HEK293 (cell line): Measurements from ENCODE around the gene DDX23.

Experiments used
- CTCF ChIA-PET: fragments of 350-600 bp; formaldehyde crosslinking; extraction: SDS; loops from one replicate; lab custom pipeline; 2021; ENCODE audit warnings: antibody characterized with exemption; lab: Yijun Ruan, JAX
- POLR2A ChIA-PET: fragments of 300-600 bp; formaldehyde crosslinking; extraction: SDS; loops from one replicate; lab custom pipeline; 2020; ENCODE audit warnings: antibody characterized with exemption, inconsistent platforms; lab: Yijun Ruan, JAX
- H3K27ac ChIP-seq: fragments of 200-500 bp; sonication (Bioruptor generic); 2 replicates; pipeline ENCODE4 v1.5.1; 2014; ENCODE audit warnings: low read depth, low read length, control low read depth, inconsistent platforms; ENCODE audit errors: extremely low read depth
- H3K36me3 ChIP-seq, 2 experiments: fragments of 200-500 bp in 1 of 2; sonication (Bioruptor generic) in 1 of 2; 1 replicate in 1 of 2; 2 replicates in 1 of 2; pipeline ENCODE4 v1.5.1; 2014 to 2017; ENCODE audit warnings: inconsistent platforms in 2 of 2, low read length in 2 of 2; ENCODE audit not compliant: control insufficient read depth in 2 of 2, insufficient read depth in 1 of 2
- H3K4me1 ChIP-seq: fragments of 200-500 bp; sonication (Bioruptor generic); 2 replicates; pipeline ENCODE4 v1.5.1; 2014; ENCODE audit warnings: mild to moderate bottlenecking, low read length, inconsistent platforms; ENCODE audit not compliant: control insufficient read depth, insufficient read depth
- H3K4me3 ChIP-seq: 2 replicates; pipeline ENCODE4 v1.5.1; 2011; ENCODE audit warnings: low read depth, mild to moderate bottlenecking, control low read depth, low read length, moderate library complexity
- H3K9me3 ChIP-seq: fragments of 200-500 bp; sonication (Bioruptor generic); 2 replicates; pipeline ENCODE4 v1.5.1; 2014; ENCODE audit warnings: low read depth, low read length, inconsistent platforms; ENCODE audit not compliant: control insufficient read depth, insufficient read depth
- EGR2 ChIP-seq: fragments of 450-650 bp; formaldehyde crosslinking; IDR thresholded peaks from 2 replicates; pipeline ENCODE4 v1.5.1; 2016; ENCODE audit warnings: low read depth, missing biosample characterization, missing genetic modification characterization
- FEZF1 ChIP-seq: fragments of 450-650 bp; formaldehyde crosslinking; IDR thresholded peaks from 2 replicates; pipeline ENCODE4 v1.5.1; 2016; ENCODE audit warnings: missing biosample characterization, missing genetic modification characterization
- MEIS1 ChIP-seq: sonication (generic); formaldehyde crosslinking; IDR thresholded peaks from 2 replicates; pipeline ENCODE4 v1.8.1; 2022; ENCODE audit warnings: missing genetic modification reagents, mild to moderate bottlenecking, borderline replicate concordance
- SCRT2 ChIP-seq: fragments of 450-650 bp; formaldehyde crosslinking; IDR thresholded peaks from 2 replicates; pipeline ENCODE4 v1.5.1; 2016; ENCODE audit warnings: missing biosample characterization, missing genetic modification characterization
- ZNF133 ChIP-seq: fragments of 450-650 bp; formaldehyde crosslinking; IDR thresholded peaks from 2 replicates; pipeline ENCODE4 v1.5.1; 2016; ENCODE audit warnings: missing biosample characterization, missing genetic modification characterization
- ZNF140 ChIP-seq: fragments of 450-650 bp; formaldehyde crosslinking; IDR thresholded peaks from 2 replicates; pipeline ENCODE4 v1.5.1; 2016; ENCODE audit warnings: missing biosample characterization, missing genetic modification characterization
- ZNF155 ChIP-seq: fragments of 450-650 bp; formaldehyde crosslinking; IDR thresholded peaks from 2 replicates; pipeline ENCODE4 v1.5.1; 2016; ENCODE audit warnings: missing biosample characterization, missing genetic modification characterization
- ZNF202 ChIP-seq: fragments of 450-650 bp; formaldehyde crosslinking; IDR thresholded peaks from 2 replicates; pipeline ENCODE4 v1.5.1; 2016; ENCODE audit warnings: missing biosample characterization, missing genetic modification characterization, borderline replicate concordance
- ZNF223 ChIP-seq: fragments of 450-650 bp; formaldehyde crosslinking; IDR thresholded peaks from 2 replicates; pipeline ENCODE4 v1.5.1; 2016; ENCODE audit warnings: missing biosample characterization, missing genetic modification characterization
- ZNF23 ChIP-seq: fragments of 450-650 bp; formaldehyde crosslinking; IDR thresholded peaks from 2 replicates; pipeline ENCODE4 v1.5.1; 2016; ENCODE audit warnings: missing biosample characterization, missing genetic modification characterization, borderline replicate concordance
- ZNF394 ChIP-seq: fragments of 450-650 bp; formaldehyde crosslinking; IDR thresholded peaks from 2 replicates; pipeline ENCODE4 v1.5.1; 2016; ENCODE audit warnings: missing biosample characterization, missing genetic modification characterization, mild to moderate bottlenecking, moderate library complexity, borderline replicate concordance
- ZNF530 ChIP-seq: fragments of 450-650 bp; formaldehyde crosslinking; IDR thresholded peaks from 2 replicates; pipeline ENCODE4 v1.5.1; 2016; ENCODE audit warnings: low read depth, missing biosample characterization, missing genetic modification characterization
- ZNF544 ChIP-seq: fragments of 450-650 bp; formaldehyde crosslinking; IDR thresholded peaks from 2 replicates; pipeline ENCODE4 v1.5.0; 2017; ENCODE audit warnings: missing biosample characterization, missing genetic modification characterization
- ZNF664 ChIP-seq: fragments of 450-650 bp; formaldehyde crosslinking; IDR thresholded peaks from 2 replicates; pipeline ENCODE4 v1.5.1; 2016; ENCODE audit warnings: missing biosample characterization, missing genetic modification characterization
- ZNF747 ChIP-seq: fragments of 450-650 bp; formaldehyde crosslinking; IDR thresholded peaks from 2 replicates; pipeline ENCODE4 v1.5.1; 2016; ENCODE audit warnings: missing biosample characterization, missing genetic modification characterization
- ZNF776 ChIP-seq: fragments of 450-650 bp; formaldehyde crosslinking; IDR thresholded peaks from 2 replicates; pipeline ENCODE4 v1.5.0; 2017; ENCODE audit warnings: missing biosample characterization, missing genetic modification characterization, borderline replicate concordance
- ZSCAN16 ChIP-seq: fragments of 450-650 bp; formaldehyde crosslinking; IDR thresholded peaks from 2 replicates; pipeline ENCODE4 v1.5.1; 2016; ENCODE audit warnings: missing biosample characterization, missing genetic modification characterization
- TF ChIP-seq, protein P1 (sequence below): fragments of 450-650 bp; formaldehyde crosslinking; IDR thresholded peaks from 2 replicates; pipeline ENCODE4 v1.5.1; 2016; ENCODE audit warnings: missing biosample characterization, missing genetic modification characterization
- TF ChIP-seq, protein P2 (sequence below): fragments of 450-650 bp; formaldehyde crosslinking; IDR thresholded peaks from 2 replicates; pipeline ENCODE4 v1.5.1; 2016; ENCODE audit warnings: missing biosample characterization, missing genetic modification characterization
- TF ChIP-seq, protein P3 (sequence below): fragments of 450-650 bp; formaldehyde crosslinking; IDR thresholded peaks from 2 replicates; pipeline ENCODE4 v1.5.0; 2017; ENCODE audit warnings: missing biosample characterization, missing genetic modification characterization, borderline replicate concordance
- TF ChIP-seq, protein P4 (sequence below): fragments of 450-650 bp; formaldehyde crosslinking; IDR thresholded peaks from 2 replicates; pipeline ENCODE4 v1.5.1; 2016; ENCODE audit warnings: missing biosample characterization, missing genetic modification characterization, borderline replicate concordance
- TF ChIP-seq, protein P5 (sequence below): fragments of 450-650 bp; formaldehyde crosslinking; IDR thresholded peaks from 2 replicates; pipeline ENCODE4 v1.5.1; 2017; ENCODE audit warnings: missing biosample characterization, missing genetic modification characterization

DDX23 gene

DNA sequence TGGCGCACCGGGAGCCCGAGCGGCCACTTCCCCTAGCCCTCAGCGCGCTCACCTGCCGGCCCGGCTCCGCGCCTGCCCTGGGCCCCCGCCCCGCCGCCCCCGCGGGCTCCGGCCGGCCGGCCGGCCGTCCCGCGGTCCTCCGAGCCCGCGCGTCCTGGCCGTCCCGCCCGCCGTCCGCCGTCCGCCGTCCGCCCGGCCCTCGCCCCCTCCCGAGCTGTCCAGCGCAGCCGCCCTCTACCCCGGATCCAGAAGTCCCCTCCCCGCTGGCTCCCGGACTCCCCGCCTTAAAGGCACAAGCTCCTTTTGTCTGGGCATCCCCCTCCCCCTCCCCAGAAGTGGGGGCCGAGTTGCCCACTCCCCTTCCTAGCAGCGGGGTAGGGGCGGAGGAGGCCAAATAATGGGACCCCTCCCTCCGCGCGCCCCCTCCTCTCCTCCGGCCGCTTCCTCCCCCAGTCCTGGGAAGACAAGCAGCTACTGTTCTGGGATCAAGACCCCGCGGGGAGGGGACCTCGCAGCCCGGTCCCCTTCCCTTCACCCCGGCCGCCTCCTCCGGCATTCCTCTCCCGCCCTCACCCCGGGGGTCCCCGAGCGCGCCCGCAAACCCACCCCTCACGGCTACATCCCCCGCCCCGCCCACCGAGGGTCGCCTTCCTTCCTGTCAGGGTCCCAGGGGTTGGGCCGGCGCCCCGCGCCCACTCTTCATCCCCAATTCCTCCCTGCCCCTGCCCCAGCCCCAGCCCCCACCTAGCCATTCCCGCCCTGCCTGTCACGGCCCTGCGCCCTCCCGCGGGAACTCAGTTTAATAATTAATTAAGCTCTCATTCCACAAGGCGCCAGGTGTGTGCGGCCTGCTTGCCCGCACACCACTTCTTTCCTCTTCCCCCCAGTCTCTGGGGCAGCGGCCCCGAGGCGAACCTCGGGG is 62.8 kb downstream of the DDX23 start, which contains the start of gene ADCY6:
ADCY6 (minus strand) TSS at position 236 of the 922 bp plus-strand sequence. CDS start 5,655 bp downstream, outside the sequence.
- Histone ChIP-seq H3K4me1 (peaks cover 6% of the 10 kb centered on the region), H3K27ac (peak within 1 kb of the TSS; percentile 82), H3K9me3 (no peaks in the 10 kb centered on the region), H3K4me3 (peak within 1 kb of the TSS; percentile 77), H3K36me3 (no peaks in the 10 kb centered on the region; a peak in 1 of 3 replicates)
- CTCF ChIA-PET: interaction anchor here (0.6 to 2.1 kb wide), 5 partner anchors 8 to 147 kb away, joined by 3 to 12 read pairs (median 3); no protein-coding TSS in a partner anchor
- POLR2A ChIA-PET: interaction anchor here (0.6 to 1.8 kb wide), 11 partner anchors 12 to 976 kb away, joined by 3 to 6 read pairs (median 3); partner anchors contain the start of genes CCNT1, DDX23 and KANSL2
- TF ChIP-seq ZNF776 (tag by site-specific recombination) (no peak), ZNF23 (no peak), ZNF223 (no peak), FEZF1 (no peak), ZNF747 (no peak), ZNF133 (tag by site-specific recombination) (no peak), ZNF202 (tag by site-specific recombination) (no peak), ZNF544 (tag by site-specific recombination) (no peak), EGR2 (peak; percentile 34; the same call in 1 of the 2 replicates), SCRT2 (tag by site-specific recombination) (no peak), ZNF394 (tag by site-specific recombination) (no peak), ZSCAN16 (tag by site-specific recombination) (no peak), ZNF530 (no peak), MEIS1 (CRISPR knock-in tag) (no peak), ZNF664 (tag by site-specific recombination) (no peak), ZNF140 (tag by site-specific recombination) (no peak), ZNF155 (tag by site-specific recombination) (no peak)
- TF ChIP-seq, protein P1, sequence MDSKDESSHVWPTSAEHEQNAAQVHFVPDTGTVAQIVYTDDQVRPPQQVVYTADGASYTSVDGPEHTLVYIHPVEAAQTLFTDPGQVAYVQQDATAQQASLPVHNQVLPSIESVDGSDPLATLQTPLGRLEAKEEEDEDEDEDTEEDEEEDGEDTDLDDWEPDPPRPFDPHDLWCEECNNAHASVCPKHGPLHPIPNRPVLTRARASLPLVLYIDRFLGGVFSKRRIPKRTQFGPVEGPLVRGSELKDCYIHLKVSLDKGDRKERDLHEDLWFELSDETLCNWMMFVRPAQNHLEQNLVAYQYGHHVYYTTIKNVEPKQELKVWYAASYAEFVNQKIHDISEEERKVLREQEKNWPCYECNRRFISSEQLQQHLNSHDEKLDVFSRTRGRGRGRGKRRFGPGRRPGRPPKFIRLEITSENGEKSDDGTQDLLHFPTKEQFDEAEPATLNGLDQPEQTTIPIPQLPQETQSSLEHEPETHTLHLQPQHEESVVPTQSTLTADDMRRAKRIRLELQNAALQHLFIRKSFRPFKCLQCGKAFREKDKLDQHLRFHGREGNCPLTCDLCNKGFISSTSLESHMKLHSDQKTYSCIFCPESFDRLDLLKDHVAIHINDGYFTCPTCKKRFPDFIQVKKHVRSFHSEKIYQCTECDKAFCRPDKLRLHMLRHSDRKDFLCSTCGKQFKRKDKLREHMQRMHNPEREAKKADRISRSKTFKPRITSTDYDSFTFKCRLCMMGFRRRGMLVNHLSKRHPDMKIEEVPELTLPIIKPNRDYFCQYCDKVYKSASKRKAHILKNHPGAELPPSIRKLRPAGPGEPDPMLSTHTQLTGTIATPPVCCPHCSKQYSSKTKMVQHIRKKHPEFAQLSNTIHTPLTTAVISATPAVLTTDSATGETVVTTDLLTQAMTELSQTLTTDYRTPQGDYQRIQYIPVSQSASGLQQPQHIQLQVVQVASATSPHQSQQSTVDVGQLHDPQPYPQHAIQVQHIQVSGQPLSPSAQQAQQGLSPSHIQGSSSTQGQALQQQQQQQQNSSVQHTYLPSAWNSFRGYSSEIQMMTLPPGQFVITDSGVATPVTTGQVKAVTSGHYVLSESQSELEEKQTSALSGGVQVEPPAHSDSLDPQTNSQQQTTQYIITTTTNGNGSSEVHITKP (tag by site-specific recombination): peak; percentile 24; the same call in 1 of the 2 replicates
- TF ChIP-seq, protein P2, sequence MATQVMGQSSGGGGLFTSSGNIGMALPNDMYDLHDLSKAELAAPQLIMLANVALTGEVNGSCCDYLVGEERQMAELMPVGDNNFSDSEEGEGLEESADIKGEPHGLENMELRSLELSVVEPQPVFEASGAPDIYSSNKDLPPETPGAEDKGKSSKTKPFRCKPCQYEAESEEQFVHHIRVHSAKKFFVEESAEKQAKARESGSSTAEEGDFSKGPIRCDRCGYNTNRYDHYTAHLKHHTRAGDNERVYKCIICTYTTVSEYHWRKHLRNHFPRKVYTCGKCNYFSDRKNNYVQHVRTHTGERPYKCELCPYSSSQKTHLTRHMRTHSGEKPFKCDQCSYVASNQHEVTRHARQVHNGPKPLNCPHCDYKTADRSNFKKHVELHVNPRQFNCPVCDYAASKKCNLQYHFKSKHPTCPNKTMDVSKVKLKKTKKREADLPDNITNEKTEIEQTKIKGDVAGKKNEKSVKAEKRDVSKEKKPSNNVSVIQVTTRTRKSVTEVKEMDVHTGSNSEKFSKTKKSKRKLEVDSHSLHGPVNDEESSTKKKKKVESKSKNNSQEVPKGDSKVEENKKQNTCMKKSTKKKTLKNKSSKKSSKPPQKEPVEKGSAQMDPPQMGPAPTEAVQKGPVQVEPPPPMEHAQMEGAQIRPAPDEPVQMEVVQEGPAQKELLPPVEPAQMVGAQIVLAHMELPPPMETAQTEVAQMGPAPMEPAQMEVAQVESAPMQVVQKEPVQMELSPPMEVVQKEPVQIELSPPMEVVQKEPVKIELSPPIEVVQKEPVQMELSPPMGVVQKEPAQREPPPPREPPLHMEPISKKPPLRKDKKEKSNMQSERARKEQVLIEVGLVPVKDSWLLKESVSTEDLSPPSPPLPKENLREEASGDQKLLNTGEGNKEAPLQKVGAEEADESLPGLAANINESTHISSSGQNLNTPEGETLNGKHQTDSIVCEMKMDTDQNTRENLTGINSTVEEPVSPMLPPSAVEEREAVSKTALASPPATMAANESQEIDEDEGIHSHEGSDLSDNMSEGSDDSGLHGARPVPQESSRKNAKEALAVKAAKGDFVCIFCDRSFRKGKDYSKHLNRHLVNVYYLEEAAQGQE (tag by site-specific recombination): peak; percentile 76
- TF ChIP-seq, protein P3, sequence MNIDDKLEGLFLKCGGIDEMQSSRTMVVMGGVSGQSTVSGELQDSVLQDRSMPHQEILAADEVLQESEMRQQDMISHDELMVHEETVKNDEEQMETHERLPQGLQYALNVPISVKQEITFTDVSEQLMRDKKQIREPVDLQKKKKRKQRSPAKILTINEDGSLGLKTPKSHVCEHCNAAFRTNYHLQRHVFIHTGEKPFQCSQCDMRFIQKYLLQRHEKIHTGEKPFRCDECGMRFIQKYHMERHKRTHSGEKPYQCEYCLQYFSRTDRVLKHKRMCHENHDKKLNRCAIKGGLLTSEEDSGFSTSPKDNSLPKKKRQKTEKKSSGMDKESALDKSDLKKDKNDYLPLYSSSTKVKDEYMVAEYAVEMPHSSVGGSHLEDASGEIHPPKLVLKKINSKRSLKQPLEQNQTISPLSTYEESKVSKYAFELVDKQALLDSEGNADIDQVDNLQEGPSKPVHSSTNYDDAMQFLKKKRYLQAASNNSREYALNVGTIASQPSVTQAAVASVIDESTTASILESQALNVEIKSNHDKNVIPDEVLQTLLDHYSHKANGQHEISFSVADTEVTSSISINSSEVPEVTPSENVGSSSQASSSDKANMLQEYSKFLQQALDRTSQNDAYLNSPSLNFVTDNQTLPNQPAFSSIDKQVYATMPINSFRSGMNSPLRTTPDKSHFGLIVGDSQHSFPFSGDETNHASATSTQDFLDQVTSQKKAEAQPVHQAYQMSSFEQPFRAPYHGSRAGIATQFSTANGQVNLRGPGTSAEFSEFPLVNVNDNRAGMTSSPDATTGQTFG (tag by site-specific recombination): no peak
- TF ChIP-seq, protein P4, sequence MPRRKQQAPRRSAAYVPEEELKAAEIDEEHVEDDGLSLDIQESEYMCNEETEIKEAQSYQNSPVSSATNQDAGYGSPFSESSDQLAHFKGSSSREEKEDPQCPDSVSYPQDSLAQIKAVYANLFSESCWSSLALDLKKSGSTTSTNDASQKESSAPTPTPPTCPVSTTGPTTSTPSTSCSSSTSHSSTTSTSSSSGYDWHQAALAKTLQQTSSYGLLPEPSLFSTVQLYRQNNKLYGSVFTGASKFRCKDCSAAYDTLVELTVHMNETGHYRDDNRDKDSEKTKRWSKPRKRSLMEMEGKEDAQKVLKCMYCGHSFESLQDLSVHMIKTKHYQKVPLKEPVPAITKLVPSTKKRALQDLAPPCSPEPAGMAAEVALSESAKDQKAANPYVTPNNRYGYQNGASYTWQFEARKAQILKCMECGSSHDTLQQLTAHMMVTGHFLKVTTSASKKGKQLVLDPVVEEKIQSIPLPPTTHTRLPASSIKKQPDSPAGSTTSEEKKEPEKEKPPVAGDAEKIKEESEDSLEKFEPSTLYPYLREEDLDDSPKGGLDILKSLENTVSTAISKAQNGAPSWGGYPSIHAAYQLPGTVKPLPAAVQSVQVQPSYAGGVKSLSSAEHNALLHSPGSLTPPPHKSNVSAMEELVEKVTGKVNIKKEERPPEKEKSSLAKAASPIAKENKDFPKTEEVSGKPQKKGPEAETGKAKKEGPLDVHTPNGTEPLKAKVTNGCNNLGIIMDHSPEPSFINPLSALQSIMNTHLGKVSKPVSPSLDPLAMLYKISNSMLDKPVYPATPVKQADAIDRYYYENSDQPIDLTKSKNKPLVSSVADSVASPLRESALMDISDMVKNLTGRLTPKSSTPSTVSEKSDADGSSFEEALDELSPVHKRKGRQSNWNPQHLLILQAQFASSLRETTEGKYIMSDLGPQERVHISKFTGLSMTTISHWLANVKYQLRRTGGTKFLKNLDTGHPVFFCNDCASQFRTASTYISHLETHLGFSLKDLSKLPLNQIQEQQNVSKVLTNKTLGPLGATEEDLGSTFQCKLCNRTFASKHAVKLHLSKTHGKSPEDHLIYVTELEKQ (tag by site-specific recombination): no peak
- TF ChIP-seq, protein P5, sequence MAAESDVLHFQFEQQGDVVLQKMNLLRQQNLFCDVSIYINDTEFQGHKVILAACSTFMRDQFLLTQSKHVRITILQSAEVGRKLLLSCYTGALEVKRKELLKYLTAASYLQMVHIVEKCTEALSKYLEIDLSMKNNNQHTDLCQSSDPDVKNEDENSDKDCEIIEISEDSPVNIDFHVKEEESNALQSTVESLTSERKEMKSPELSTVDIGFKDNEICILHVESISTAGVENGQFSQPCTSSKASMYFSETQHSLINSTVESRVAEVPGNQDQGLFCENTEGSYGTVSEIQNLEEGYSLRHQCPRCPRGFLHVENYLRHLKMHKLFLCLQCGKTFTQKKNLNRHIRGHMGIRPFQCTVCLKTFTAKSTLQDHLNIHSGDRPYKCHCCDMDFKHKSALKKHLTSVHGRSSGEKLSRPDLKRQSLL (tag by site-specific recombination): no peak
